GM10248 (cell line): ENCODE results near the gene GOLGA8K.
"Not testable (repeated sequence)": the region's sequence is repeated elsewhere in the genome, so short reads cannot be mapped to it uniquely, and the experiment has no call there.

ENCODE experiments used
- CTCF ChIA-PET: fragments of 300-600 bp; sonication (Branson Sonifier 250); formaldehyde crosslinking; extraction: SDS; loops from one replicate; lab custom pipeline; 2021; ENCODE audit warnings: antibody characterized with exemption; lab: Yijun Ruan, JAX
- POLR2A ChIA-PET: fragments of 350-650 bp; sonication (Branson Sonifier 250); formaldehyde crosslinking; extraction: SDS; loops from one replicate; lab custom pipeline; 2020; ENCODE audit warnings: antibody characterized with exemption; lab: Yijun Ruan, JAX
- DNase-seq: peaks from one replicate; pipeline ENCODE4 v3.0.0; 2012; ENCODE audit errors: extremely low spot score

The GOLGA8K gene, protein sequence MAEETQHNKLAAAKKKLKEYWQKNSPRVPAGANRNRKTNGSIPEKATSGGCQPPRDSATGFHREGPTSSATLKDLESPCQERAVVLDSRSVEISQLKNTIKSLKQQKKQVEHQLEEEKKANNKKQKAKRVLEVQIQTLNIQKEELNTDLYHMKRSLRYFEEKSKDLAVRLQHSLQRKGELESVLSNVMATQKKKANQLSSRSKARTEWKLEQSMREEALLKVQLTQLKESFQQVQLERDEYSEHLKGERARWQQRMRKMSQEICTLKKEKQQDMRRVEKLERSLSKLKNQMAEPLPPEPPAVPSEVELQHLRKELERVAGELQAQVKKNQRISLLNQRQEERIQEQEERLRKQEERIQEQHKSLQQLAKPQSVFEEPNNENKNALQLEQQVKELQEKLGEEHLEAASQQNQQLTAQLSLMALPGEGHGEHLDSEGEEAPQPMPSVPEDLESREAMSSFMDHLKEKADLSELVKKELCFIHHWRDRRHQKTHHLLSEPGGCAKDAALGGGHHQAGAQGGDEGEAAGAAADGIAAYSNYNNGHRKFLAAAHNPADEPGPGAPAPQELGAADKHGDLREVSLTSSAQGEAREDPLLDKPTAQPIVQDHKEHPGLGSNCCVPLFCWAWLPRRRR

DNA sequence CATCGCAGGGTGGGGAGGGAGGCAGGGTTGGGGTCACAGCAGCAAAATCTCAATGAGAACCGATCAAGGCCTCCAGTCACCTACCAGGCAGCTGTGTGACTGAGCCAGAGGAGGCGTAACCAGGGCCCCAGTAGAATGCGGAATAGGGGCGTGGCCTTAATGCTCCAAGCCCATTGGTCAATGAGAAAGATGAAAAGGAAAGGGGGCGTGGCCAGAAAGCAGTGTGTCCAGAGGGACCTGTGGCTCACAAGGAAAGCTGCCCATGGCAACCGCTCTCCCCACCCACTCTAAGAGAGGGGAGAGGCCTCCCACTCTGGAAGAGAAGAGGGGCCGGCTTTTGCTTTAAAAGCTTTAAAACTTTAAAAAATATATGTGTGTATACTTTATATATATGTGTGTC is at the start of gene GOLGA8K:
TSS of gene GOLGA8K (minus strand) at position 101 of the 400 bp plus-strand sequence. CDS start at position 3, 98 bp downstream.
- DNase-seq, CTCF ChIA-PET, POLR2A ChIA-PET: not testable (repeated sequence)

- DNase-seq, CTCF ChIA-PET, POLR2A ChIA-PET: not testable (repeated sequence)
Observed at GRCh38 chr15:32440445-32440977, 37.4 kb upstream of the GOLGA8K start.

DNA sequence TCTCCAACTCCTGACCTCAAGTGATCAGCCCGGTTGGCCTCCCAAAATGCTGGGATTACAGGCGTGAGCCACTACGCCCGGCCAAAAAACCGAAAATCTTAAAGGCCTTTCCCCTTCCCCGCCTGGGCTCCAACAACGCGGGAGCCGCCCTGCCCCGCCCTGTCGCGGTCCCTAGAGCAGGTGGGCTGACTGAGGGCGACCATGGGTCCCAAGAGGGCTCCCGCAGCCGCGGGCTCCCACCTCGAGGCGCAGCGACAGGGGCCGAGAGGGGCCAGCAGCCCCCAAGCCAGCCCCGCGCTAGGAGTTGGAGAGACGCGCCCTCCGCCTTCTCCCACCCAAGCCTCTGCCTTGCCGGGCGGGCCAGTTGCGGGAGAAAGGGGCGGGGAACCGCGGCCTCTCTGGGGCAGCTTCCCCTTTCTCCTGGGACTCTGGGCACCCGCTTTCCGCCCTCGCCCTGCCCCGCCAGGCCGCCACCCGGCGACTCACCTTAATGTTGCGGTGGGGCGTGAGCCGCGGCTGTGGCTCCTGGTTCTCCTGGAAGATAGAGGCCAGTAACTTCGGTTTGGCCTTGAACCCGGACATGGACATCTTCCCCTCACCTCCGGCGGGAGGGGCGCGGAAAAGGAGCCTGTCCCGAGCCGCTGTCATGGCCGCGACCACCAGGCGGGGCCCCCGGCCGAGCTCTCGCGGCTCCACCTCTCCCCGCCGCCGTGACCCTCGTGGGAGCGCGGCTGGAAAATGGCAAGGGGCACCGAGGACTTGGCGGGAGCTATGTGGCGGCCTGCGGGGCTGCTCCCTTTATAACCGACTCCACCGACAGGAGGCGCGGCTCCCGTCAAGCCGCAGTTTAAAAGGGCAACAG is 31.2 kb upstream of the GOLGA8K start:
- POLR2A ChIA-PET, DNase-seq, CTCF ChIA-PET: not testable (repeated sequence)

DNA sequence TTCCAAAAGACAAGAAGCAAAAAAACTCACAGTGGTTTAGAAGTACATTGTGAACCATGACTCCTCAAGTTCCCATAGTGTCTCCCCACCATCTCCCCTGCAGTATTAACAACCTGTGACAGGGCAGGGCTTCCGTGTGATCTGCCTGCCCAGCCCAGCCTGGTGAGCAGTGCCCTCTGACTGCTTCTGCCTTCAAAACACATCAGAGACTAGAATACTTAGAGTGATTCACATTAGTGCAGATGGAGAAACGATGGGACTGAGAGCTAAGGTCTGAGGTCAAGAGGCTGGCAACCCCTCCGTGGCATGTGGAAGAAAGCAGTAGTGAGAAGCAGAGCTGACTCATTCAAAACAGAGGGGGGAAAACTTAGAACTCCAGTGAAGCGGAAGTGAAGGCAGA is 24.5 kb upstream of the GOLGA8K start:
- DNase-seq, CTCF ChIA-PET, POLR2A ChIA-PET: not testable (repeated sequence)

- POLR2A ChIA-PET, DNase-seq, CTCF ChIA-PET: not testable (repeated sequence)
Observed at GRCh38 chr15:32426511-32426910, 23.4 kb upstream of the GOLGA8K start.

DNA sequence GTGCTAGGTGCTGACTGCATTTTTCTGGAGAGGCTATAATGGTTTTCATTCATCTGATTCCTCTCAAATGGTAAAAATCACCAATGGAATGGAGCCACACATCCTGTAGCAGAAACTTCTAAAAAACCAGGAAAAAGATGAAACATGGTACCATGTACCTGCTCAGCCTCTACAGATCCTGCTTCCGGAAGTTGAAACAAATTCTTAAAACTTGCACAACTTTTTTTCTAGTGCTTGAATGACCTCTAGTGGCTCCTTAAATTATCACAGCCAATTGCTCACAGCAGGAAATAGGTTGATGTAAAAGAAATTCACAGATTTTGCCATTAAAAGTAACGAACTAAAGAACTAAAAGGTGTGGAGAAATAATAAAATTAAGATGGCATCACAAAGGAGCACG is 4.8 kb upstream of the GOLGA8K start:
- POLR2A ChIA-PET, DNase-seq, CTCF ChIA-PET: not testable (repeated sequence)

- POLR2A ChIA-PET, CTCF ChIA-PET, DNase-seq: not testable (repeated sequence)
Observed at GRCh38 chr15:32396522-32396921, 6.6 kb downstream of the GOLGA8K start.

DNA sequence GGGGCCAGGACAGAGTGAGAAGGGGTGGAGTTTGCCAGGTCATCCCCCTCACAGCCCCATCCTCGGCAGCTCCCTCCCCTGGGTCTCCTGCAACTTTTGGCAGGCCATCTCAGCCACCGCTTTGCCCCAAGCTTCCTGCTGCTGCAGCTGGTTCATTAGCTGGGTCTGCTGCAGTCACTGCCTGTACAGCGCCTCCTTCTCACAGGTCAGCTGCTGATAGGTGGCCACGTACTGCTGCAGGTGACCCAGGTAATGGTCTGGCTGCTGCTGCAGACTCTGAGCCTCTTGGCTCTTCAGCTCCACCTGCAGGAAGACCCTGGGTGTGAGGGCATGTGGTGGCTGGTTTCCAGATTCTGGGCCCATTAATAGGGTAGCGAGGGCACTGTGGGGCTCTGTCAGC is 8.3 kb downstream of the GOLGA8K start:
- DNase-seq, CTCF ChIA-PET, POLR2A ChIA-PET: not testable (repeated sequence)

DNA sequence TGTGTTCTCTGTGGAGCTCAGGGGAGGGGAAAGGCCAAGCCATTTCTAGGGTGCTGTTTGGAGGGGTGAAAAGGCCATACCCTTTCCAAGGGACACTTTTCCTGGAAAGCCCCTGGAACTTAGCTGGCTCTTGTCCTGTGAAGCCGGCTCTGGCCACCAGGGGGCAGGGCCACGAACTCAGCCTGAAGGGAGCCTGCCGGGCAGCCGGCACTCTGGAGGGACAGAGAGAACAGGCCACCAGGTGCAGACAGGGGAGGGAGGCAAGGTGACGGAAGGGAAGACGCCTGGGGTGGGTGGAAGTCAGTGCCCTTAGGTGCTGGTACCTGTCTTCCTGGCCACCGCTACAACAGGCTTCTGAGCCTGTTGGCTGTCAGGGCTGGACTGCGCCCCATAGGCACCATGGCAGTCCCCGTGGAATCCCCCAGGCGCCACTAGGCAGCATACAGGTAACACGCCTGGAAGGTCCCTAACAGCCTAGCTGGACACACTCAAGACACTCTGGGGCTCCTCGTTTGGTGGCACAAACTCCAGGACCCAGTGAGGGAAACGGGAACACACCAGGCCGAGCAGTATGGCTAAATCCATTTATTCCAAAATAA is 14.9 kb downstream of the GOLGA8K start:
- CTCF ChIA-PET, DNase-seq, POLR2A ChIA-PET: not testable (repeated sequence)

DNA sequence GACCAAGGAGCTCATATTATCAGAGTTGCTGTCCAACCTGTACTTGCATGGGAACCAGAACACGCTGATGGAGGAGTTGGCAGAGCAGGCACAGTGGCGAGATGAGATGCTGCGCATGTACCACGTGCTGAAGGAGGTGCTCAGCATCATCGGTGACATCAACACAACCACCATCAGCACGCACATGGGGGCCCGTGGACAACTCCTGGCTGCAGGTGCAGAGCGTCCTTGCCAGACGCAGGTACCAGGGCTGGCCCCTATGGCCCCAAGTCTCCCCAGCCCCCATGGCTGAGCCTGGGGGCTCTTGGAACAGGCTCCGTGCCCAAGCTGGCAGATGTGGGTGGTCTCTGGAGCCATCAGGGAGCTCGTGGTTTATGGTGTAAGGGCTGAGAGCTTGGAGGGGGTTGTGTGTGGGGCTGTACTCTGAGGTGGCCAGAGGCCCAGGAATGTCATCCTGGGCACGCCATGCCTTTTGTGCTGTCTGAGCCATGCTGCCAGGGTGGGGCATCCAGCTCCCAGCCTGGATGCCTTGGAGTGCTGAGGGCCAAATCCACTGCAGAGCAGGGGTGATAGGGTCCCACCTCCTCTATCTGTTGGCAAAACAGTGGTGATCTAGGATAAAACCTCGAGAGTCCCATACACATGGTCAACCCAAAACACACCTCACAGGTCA is 17.1 kb downstream of the GOLGA8K start:
- DNase-seq, POLR2A ChIA-PET, CTCF ChIA-PET: not testable (repeated sequence)

DNA sequence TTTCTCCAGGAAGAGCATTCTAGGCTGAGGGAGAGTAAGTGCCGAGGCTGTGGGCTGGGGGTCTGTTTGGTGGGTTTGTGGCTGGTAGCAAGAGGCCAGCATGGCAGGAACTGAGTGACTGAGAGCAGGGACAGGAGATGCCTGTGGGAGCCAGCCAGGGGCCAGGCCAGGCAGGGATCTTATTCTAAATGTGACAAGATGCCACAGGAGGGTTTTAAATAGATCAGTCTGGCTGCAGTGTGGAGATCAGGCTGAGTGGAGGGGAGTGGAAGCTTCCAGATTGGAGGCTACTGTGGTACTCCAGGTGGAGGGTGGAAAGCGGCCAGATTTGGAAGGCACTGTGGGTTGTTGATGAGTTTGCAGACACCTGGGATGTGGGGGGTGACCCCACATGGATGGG is 28.9 kb downstream of the GOLGA8K start:
- DNase-seq, POLR2A ChIA-PET, CTCF ChIA-PET: not testable (repeated sequence)

GRCh38 chr15:32373707-32374106 is 29.4 kb downstream of the GOLGA8K start:
- POLR2A ChIA-PET, CTCF ChIA-PET, DNase-seq: not testable (repeated sequence)

- DNase-seq, CTCF ChIA-PET, POLR2A ChIA-PET: not testable (repeated sequence)
Observed at GRCh38 chr15:32372075-32372474, 31.0 kb downstream of the GOLGA8K start.

DNA sequence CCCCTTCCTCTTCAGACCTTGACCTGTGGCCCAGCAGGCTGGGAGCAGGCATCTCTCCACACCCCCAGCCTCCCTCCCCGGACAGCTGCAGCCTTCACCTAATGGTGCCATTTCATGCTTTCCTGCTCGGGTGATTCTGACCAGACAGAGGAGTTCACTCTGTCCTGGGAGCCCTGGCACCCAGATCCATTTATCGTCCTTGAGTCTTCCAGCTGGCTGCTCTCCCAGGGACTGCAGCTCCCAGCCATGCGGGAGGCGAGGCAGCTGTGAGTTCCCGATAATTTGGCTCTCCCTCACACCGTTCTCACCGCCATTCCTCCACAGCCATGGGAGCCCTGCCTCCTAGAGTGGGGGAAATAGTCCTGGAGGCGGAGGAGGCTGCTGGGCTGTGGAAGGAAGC is 32.6 kb downstream of the GOLGA8K start:
- CTCF ChIA-PET, DNase-seq, POLR2A ChIA-PET: not testable (repeated sequence)

- DNase-seq, POLR2A ChIA-PET, CTCF ChIA-PET: not testable (repeated sequence)
Observed at GRCh38 chr15:32370064-32370463, 33.0 kb downstream of the GOLGA8K start.

GRCh38 chr15:32366492-32366891 is 36.6 kb downstream of the GOLGA8K start:
- CTCF ChIA-PET, POLR2A ChIA-PET, DNase-seq: not testable (repeated sequence)

GRCh38 chr15:32365955-32366354 is 37.1 kb downstream of the GOLGA8K start:
- POLR2A ChIA-PET, CTCF ChIA-PET: not testable (repeated sequence)

More at GRCh38 chr15:32365955-32366354, 37.1 kb downstream of the GOLGA8K start:
- not testable (repeated sequence) for DNase-seq
